Measurements from ENCODE around the gene ADAMTSL1. TPM values are rescaled to one million over a fixed set of nuclear protein-coding genes. Genes with fewer than 3 reads are reported as not detected.

ADAMTSL1 gene
- total RNA-seq, 4 donors from 2014 or later, result 21.3 to 138 (median 125) TPM

GRCh38 chr9:18811171-18811570 is 337.2 kb downstream of the ADAMTSL1 start:
- Histone ChIP-seq H3K36me3 (peaks cover 0 to 4% of the 10 kb centered on the region in 2 donors), H3K4me1 (peaks cover 0 to 6% (median 0%) of the 10 kb centered on the region in 3 donors), H3K27ac (no peak overlapping the region), H3K9me3 (peaks cover 0 to 10% (median 0%) of the 10 kb centered on the region in 3 donors), H3K27me3 (no peaks in the 10 kb centered on the region), H3K4me3 (no peak overlapping the region)
- TF ChIP-seq POLR2AphosphoS5 (IDR thresholded peaks at IDR 0.05) (no peak), EP300 (IDR thresholded peaks at IDR 0.05) (no peak), POLR2A (IDR thresholded peaks at IDR 0.05) (no peak), CTCF (IDR thresholded peaks at IDR 0.05) (no peak)
- WGBS, 2 donors (ENCODE audit: low coverage in 1 of 2), result 83% methylated on average over 1 of the region's 2 CpGs; no CpG with 5 or more reads in 1 of the 2 donors
- ATAC-seq, result no peak

GRCh38 chr9:18819418-18819817 is 345.5 kb downstream of the ADAMTSL1 start:
- no peak for TF ChIP-seq POLR2AphosphoS5 (IDR thresholded peaks at IDR 0.05)
- TF ChIP-seq CTCF (IDR thresholded peaks at IDR 0.05), result no peak
- TF ChIP-seq POLR2A (IDR thresholded peaks at IDR 0.05), result no peak
- TF ChIP-seq EP300 (IDR thresholded peaks at IDR 0.05), result no peak
- no peak overlapping the region for H3K27ac ChIP-seq
- H3K36me3 ChIP-seq, result peaks cover 0 to 25% of the 10 kb centered on the region in 2 donors
- no peaks in the 10 kb centered on the region for H3K9me3 ChIP-seq
- H3K4me3 ChIP-seq, result no peak overlapping the region
- no peaks in the 10 kb centered on the region for H3K27me3 ChIP-seq
- ATAC-seq, result no peak
- H3K4me1 ChIP-seq, result peaks cover 0 to 3% (median 0%) of the 10 kb centered on the region in 3 donors
- 75 to 81% methylated on average over 3 of the region's 3 CpGs for WGBS, 2 donors (ENCODE audit: low coverage in 1 of 2)

GRCh38 chr9:18820566-18821095 is 346.7 kb downstream of the ADAMTSL1 start:
- 86 to 97% methylated on average over 3 of the region's 3 CpGs for WGBS, 2 donors (ENCODE audit: low coverage in 1 of 2)
- H3K9me3 ChIP-seq, result no peaks in the 10 kb centered on the region
- no peak overlapping the region for H3K4me3 ChIP-seq
- H3K36me3 ChIP-seq, result peaks cover 0 to 25% of the 10 kb centered on the region in 2 donors
- H3K27ac ChIP-seq, result no peak overlapping the region
- no peaks in the 10 kb centered on the region for H3K27me3 ChIP-seq
- TF ChIP-seq POLR2AphosphoS5 (IDR thresholded peaks at IDR 0.05) (peak; percentile 22), POLR2A (IDR thresholded peaks at IDR 0.05) (no peak)
- no peak for ATAC-seq
- H3K4me1 ChIP-seq, result peaks cover 0 to 15% (median 6%) of the 10 kb centered on the region in 3 donors

- Histone ChIP-seq H3K4me1 (peaks cover 0 to 21% (median 6%) of the 10 kb centered on the region in 3 donors), H3K4me3 (no peak overlapping the region), H3K36me3 (peaks cover 0 to 31% of the 10 kb centered on the region in 2 donors), H3K27me3 (no peaks in the 10 kb centered on the region), H3K27ac (no peak overlapping the region), H3K9me3 (no peaks in the 10 kb centered on the region)
- TF ChIP-seq POLR2AphosphoS5 (IDR thresholded peaks at IDR 0.05), result no peak
- no peak for TF ChIP-seq EP300 (IDR thresholded peaks at IDR 0.05)
- TF ChIP-seq POLR2A (IDR thresholded peaks at IDR 0.05), result no peak
- TF ChIP-seq CTCF (IDR thresholded peaks at IDR 0.05), result no peak
- 50 to 60% methylated on average over 2 to 3 of the region's 3 CpGs for WGBS, 2 donors (ENCODE audit: low coverage in 1 of 2)
- ATAC-seq, result no peak
Measured at GRCh38 chr9:18821788-18822187, 347.8 kb downstream of the ADAMTSL1 start.

- peaks cover 0 to 21% (median 6%) of the 10 kb centered on the region in 3 donors for H3K4me1 ChIP-seq
- H3K36me3 ChIP-seq, result peaks cover 0 to 29% of the 10 kb centered on the region in 2 donors
- H3K4me3 ChIP-seq, result no peak overlapping the region
- ATAC-seq, result no peak
- TF ChIP-seq POLR2AphosphoS5 (IDR thresholded peaks at IDR 0.05) (no peak), EP300 (IDR thresholded peaks at IDR 0.05) (no peak), POLR2A (IDR thresholded peaks at IDR 0.05) (no peak), CTCF (IDR thresholded peaks at IDR 0.05) (no peak)
- no peak overlapping the region for H3K27ac ChIP-seq
- H3K27me3 ChIP-seq, result no peaks in the 10 kb centered on the region
- WGBS, 2 donors (ENCODE audit: low coverage in 1 of 2), result 87 to 91% methylated on average over 5 of the region's 5 CpGs
- no peaks in the 10 kb centered on the region for H3K9me3 ChIP-seq
Measured at GRCh38 chr9:18822850-18823249, 348.9 kb downstream of the ADAMTSL1 start.
